MV-4-11 (cell line): ENCODE results near the gene TLR1.
A peak's percentile ranks its signal among the peaks of the same experiment; 100 is the strongest.
"Not testable (repeated sequence)": the region's sequence is repeated elsewhere in the genome, so short reads cannot be mapped to it uniquely, and the experiment has no call there.

Experiments
- DNase-seq: peaks from one replicate; lab custom pipeline; 2025; lab: John Stamatoyannopoulos, UW

TLR1 gene, protein sequence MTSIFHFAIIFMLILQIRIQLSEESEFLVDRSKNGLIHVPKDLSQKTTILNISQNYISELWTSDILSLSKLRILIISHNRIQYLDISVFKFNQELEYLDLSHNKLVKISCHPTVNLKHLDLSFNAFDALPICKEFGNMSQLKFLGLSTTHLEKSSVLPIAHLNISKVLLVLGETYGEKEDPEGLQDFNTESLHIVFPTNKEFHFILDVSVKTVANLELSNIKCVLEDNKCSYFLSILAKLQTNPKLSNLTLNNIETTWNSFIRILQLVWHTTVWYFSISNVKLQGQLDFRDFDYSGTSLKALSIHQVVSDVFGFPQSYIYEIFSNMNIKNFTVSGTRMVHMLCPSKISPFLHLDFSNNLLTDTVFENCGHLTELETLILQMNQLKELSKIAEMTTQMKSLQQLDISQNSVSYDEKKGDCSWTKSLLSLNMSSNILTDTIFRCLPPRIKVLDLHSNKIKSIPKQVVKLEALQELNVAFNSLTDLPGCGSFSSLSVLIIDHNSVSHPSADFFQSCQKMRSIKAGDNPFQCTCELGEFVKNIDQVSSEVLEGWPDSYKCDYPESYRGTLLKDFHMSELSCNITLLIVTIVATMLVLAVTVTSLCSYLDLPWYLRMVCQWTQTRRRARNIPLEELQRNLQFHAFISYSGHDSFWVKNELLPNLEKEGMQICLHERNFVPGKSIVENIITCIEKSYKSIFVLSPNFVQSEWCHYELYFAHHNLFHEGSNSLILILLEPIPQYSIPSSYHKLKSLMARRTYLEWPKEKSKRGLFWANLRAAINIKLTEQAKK

DNA sequence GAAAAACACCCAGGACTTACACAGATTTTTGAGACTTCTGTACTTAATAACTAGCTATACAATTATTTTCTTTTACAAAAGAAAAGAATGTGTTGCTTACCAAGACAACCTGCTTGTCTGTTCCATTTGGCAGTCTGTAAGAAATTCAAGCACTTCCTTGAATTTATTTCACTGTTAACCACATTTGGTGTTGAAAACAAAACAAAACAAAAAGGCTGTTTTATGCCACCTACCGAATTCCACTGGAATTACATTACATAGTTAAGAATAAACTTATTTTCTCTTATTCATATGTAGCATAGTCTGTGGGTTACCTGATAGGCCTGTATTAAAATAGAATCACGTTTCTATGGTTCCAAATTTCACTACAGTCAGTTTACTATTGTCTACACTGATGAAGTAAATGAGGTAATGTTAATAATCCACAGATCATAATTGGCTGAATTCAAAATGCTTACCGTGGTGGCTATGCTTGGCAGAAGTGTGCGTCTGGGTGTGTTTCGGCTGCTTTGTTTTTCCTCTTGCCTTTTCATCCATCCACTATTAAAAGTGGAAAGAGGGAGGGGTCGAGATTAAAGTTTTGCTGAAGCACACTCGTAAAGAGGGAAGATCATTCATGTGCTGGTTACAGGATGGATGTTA is at the start of gene TLR1:
TLR1 (minus strand) TSS at position 138 of the 642 bp plus-strand sequence. CDS start 5,960 bp downstream, outside the sequence.
- peak; percentile 81 for DNase-seq

DNA sequence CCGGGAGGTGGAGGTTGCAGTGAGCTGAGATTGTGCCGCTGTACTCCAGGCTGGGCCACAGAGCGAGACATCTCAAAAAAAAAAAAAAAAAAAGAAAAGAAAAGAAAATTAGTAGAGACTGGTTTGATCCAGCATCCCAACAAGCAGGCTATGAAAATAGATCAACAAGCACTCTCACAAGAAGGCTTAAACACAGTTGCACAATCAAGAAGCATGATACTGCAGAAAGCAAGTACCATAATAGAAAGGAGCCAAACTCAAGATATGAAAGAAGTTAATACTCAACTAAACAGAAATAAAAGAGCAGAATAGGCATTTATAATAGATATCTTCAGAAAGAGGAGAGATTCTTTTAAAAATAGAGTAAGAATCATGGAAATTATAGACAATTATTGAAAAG is 41.4 kb upstream of the TLR1 start:
- DNase-seq, result peak; percentile 10

DNA sequence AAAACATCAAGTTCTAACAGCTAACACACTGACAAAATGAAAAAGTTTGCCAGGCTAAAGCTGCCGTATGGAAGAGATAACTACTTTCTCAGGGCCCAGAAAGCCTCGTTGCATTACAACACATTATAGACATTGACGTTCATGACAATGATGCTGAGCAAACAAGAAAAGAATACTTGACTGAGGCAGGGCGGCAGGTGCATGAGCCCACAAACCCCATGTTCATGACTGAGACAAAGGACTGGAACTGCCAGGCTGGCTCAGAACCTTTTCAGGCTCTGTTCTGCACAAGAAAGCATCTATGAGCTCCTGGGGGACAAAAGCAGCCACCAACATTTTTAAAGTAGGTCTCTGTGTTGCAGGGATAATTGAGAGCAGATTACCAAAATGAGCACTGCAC is 38.4 kb upstream of the TLR1 start:
- DNase-seq, result no peak

DNA sequence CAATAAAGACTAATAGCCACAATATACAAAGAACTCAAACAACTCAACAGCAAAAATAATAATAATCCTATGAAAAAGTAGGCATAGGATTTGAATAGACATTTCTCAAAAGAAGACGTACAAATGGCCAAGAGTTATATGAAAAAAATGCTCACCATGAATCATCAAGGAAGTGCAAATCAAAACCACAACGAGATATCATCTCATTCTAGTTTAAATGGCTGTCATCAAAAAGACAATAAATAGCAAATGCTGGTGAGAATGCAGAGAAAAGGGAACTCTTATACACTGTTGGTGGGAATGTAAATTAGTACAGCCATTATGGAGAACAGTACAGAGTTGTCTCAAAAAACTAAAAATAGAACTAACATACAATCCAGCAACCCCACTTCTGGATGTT is 33.3 kb upstream of the TLR1 start:
- DNase-seq, result peak; percentile 20

DNA sequence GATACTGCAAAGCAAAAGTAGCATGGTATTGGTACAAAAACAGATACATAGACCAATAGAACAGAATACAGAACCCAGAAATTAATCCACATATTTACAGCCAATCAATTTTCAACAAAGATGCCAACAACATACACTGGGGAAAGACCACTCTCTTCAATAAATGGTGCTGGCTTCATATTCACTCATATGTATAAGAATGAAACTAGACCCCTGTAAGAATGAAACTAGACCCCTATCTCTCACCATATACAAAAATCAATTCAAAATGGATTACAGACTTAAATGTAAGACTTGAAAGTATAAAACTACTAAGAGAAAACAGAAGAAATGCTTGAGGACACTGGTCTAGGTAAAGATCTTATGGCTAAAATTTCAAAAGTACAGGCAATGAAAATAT is 32.7 kb upstream of the TLR1 start:
- no peak for DNase-seq

DNA sequence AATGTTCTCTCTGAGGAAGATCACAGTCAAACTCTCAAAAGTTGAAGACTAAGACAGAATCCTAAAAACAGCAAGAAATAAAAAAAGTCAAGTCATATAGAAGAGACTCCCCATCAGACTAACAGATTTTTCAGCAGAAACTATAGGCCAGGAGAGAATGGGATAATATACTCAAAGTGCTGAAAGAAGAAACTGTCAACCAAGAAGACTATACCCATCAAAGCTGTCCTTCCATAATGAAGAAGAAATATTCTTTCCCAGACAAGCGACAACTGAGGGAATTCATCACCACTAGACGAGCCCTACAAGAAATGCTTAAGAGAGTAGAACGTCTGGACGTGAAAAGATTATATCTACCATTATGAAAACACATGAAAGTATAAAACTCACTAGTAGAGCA is 30.0 kb upstream of the TLR1 start:
- no peak for DNase-seq

DNA sequence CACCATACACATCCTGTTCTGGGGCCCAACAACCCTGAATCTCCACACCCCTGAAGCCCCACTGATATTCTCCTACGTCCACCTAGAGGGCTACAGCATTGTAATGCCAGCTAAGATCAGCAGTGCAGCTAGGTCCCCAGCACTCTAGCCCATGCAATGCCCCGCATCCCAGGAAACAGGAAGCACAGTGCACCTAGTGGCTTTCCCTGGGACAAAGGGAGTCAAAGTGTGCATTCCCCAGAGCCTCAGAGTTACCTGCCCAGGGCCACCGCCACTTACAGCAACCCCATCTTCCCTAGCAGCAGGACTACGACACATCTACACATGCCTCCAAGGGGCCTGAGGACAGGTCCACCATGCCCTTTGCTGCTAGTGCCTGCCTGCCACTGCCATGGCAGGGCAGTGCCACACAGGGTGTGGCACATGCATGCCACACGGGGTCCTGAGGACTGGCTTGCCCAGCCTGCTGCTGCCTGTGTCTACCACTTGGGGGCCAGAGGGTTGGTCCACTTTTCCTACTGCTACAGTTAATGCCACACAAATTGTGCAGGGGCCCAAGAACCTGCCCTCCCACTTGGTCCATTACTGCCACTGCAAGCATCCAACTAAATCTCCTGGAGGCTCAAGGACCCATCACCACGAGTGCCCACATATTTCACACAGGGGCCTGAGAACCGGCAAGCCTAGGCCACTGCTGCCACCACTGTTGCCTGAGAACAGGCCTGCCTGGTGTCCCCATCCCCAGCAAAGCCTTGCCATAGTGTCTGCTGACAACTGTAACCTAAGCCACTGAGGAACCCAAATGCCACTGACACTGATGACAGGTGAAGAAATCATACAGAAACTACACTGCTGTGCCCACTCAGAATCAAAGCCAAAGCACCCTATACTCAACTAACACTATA is 28.3 kb upstream of the TLR1 start:
- no peak for DNase-seq

DNA sequence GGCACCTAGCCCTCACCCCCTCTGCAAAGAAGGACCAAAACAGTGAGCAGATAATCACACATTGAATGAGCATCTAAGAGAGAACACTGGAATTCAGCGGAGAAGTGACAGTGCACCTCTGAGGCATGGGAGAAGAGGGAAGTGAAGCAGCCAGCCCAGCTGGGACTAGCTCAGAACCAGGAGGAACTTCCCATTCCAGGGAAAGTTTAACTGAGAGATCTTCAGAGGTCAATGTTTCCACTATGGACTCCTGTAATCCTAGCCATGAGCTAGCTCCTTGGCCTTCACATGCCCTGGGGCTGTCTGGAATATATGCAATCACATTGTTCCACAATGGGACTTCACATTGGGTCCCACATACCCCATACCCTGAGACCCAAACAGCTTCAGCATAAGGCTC is 27.6 kb upstream of the TLR1 start:
- DNase-seq, result no peak

DNA sequence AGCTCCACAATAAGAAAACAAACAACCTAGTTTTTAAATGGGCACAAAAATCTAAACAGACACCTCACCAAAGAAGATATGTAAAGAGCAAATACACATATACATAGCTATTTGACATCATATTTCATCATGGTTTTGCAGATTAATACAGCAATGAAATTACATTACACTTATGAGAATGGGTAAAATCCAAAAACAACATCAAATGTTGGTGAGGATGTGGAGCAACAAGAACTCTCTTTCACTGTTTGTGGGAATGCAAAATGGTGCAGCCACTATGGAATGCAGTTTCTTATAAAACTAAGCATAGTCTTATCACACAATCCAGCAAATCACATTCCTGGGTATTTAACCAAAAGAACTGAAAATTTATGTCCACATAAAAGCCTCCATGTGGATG is 27.1 kb upstream of the TLR1 start:
- DNase-seq, result no peak

DNA sequence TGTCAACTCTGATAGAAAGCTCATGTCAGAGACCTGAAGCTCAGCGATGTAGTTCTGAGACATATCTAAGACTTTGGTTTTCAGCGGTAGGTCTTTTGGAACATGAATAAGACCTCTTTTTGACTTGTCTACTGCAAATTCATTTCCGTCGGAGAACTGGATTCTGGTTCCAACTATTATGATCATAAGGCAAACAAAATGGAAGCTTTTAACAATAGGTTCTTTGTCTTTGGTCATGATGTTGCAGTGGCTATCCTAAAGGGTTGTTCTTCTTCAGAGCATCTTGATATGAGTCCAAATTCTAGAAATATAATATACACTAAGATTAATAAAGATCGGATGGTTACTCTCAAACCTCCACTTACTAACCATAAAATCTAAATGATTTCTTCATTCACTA is 24.6 kb upstream of the TLR1 start:
- no peak for DNase-seq

DNA sequence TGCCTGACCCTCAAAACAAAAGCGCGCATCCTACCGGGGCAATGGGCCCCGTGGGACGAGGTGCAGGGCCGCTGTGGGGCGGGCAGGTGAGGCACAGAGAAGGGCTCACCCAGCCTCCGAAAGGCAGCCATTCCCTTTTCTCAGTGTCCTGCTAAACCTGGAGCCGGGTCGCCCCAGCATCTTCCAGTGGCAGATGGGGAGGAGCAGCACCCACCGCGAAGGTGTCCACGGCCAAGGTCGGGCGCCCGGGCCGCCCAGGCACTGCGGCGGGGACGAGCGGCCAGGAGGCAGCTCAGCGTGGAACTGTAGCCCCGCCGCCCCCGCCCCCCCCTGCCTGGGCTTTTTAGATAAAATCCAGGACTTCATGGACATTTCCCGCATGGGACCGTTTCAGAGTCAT is 19.2 kb upstream of the TLR1 start:
- DNase-seq, result no peak

DNA sequence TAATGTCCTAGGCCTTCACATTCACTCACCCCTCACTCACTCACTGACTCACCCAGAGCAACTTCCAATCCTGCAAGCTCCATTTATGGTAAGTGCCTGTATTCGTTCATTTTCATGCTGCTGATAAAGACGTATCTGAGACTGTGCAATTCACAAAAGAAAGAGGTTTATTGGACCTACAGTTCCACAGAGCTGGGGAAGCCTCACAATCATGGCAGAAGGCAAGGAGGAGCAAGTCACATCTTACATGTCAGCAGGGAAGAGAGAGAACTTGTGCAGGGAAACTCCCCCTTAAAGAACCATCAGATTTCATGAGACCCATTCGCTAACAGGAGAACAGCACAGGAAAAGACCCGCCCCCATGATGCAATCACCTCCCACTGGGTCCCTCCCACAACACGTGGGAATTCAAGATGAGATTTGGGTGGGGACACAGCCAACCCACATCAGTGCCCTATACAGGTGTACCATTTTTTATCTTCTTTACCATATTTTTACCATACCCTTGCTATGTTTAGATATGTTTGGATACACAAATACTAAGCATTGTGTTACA is 18.2 kb upstream of the TLR1 start:
- no peak for DNase-seq

DNA sequence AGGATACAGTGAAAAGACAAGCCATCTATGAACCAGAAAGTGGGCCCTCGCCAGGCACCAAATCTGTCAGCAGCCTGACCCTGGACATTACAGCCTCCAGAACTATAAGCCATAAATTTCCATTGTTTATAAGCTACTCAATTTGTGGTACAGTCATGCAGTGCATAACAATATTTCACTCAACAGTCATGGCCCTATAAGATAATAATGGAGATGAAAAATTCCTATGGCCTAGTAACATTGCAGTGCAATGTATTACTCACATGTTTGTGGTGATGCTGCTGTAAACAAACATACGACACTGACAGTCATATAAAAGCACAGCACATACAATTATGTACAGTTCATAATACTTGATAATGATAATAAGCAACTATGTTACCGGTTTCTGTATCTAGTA is 17.1 kb upstream of the TLR1 start:
- DNase-seq, result no peak

DNA sequence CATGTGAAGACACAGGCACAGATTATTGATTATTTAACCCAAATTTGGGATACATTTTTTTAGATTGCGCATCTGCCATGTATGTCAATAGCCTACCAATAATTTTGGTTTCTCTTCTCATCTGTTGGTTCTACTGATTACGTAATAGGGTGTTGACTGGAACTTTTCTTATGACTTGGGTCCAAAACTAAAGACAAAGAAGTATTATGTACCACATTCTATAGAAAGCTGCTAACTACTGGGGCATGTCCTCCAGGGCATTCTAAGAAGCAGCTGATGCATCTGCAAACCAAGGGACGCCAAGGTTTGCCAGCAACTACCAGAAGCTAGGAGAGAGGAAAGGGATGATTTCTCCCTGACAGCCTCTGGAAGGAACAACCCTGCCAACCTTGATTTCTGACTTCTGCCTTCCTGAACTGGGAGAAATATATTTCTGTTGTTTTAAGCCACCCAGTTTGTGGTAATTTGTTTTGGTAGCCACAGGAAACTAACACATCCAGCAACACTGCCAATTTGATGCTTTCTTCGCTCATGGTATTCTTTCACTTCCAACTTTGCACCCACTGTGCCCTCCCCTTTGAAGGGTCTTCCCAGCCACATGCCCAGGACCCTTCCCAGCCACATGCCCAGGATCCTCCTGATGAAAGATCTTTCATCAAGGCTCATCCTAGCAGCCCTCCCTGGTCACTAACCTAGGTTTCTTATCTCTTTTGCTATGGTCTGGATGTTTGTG is 15.9 kb upstream of the TLR1 start:
- DNase-seq, result no peak

DNA sequence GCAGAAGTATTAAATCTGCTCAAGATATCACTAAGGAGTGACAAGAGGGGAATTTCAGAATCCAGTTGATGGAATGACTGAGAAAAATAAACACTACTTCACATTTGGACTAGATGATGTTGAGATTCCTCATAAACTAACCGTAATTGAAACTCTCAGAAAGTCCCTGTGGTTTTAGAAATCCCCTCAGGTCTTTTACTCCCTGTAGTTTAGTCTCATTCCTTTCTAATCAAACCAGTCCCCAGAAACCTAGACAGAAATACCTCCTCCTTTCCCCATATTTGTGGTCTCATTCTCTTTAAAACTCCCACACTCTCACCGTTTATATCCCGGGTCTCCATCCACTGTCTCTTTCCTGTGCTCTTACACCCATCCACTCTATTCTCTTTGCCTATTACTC is 15.0 kb upstream of the TLR1 start:
- no peak for DNase-seq

DNA sequence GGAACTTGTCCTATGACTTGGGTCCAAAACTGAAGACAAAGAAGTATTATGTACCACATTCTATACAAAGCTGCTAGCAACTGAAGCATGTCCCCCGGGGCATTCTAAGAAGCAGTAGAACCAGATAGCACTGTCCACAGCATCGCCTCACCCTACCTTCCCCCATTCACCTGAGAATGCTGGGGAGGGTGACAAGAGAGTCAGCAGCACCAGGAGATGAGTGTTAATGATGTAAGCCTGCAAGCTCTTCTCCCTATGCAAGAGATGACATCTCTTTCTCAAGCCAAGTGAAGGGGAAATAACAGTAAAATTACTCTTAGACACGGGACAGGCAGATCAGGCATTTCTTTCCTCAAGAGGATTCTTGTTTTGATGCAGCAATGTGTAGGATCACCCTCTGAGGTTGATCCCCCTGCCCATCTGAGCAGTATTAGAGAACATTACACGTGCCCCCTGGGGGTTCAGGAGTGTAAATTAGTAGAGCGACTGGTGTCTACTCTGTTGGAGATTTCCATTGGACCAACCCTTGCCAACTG is 13.9 kb upstream of the TLR1 start:
- DNase-seq, result no peak

DNA sequence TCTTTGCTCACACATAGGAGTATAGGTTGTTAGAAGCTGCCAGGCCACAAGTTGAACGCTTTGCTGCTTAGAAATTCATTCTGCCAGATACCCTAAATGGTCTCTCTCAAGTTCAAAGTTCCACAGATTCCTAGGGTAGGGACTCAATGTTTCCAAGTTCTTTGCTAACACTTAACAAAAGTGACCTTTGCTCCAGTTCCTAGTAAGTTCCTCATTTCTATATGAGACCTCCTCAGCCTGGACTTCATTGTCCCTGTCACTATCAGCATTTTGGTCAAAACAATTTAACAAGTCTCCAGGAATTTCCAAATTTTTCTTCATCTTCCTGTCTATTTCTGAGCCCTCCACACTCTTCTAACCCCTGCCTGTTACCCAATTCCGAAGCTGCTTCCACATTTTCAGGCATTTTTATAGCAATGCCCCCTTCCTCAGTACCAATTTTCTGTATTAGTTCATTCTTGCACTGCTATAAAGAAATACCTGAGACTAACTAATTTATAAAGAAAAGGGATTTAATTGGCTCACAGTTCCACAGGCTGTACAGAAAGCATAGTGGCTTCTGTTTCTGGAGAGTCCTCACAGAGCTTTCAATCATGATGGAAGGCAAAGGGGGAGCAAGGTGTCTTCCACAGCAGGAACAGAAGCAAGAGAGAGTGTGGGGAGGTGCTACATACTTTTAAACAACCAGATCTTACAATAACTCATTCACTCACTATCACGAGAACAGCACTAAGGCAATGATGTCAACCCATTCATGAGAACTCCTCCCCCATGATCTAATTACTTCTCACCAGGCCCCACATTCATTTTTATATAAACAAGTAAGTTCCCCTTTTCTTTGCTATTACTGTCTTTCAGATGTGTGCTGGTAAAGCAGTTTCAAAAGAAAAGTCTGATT is 11.5 kb upstream of the TLR1 start:
- peak; percentile 69 for DNase-seq

DNA sequence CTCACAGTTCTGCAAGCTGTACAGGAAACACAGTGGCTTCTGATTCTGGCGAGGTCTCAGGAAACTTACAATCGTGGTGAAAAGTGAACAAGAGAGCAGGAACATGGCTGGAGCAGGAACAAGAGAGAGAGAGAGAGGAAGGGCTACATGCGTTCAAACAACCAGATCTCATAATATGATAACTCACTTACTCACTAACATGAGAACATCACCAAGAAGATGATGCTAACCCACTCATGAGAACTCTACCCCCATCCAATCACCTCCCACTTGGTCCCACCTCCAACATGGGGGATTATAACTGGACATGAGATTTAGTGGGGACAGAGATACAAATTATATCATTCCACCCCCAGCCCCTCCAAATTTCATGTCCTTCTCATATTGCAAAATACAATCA is 9.8 kb upstream of the TLR1 start:
- no peak for DNase-seq

DNA sequence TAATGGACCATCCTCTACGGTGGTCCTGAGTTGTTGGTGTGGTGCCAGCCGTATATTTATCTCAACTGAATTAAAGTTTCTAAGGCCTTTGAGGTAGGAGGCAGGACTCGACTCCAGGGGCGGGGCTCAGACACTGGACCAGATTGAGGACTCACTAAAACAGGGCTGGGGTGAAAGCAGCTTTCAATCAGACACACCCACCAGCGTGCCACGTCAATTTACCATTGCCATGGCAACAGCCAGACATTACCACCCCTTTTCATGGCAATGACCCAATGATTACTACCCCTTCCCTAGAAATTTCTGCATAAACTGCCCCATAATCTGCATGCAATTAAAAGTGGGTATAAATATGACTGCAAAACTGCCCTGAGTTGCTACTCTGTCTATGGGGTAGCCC is 6.7 kb upstream of the TLR1 start:
- no peak for DNase-seq

DNA sequence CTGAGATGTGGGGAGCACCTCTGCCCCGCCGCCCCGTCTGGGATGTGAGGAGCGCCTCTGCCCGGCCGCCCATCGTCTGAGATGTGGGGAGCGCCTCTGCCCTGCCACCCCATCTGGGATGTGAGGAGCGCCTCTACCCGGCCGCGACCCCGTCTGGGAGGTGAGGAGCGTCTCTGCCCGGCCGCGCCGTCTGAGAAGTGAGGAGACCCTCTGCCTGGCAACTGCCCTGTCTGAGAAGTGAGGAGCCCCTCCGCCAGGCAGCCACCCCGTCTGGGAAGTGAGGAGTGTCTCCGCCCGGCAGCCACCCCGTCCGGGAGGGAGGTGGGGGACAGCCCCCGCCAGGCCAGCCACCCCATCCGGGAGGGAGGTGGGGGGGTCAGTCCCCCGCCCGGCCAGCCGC is 2.9 kb upstream of the TLR1 start:
- not testable (repeated sequence) for DNase-seq
